NK-92 (cell line): ENCODE data around the gene DNAJC6.

ENCODE experiments used
- DNase-seq: peaks from one replicate; lab custom pipeline; 2025; ENCODE audit not compliant: unreplicated experiment; lab: John Stamatoyannopoulos, UW

The DNAJC6 gene

DNA sequence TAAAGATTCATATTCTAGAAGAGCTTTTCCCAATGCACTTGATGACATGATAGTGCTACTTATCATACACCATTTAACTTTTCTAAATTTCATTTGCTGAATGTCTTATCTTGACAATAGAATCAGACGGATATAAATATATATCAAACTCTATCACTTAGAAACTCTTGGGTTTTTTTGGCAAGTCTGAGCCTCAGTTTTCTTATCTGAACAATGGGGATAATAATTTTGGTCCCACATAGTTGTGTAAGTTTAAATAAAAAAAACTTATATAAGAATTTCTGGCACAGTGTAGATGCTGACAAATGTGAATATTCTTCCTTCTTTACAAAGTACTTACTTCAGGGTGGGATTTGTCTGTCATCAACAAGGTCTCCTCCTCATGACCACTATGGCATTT is 89.7 kb downstream of the DNAJC6 start:
- no peak for DNase-seq

GRCh38 chr1:65401612-65402011 is 92.3 kb downstream of the DNAJC6 start:
- DNase-seq = no peak

- no peak for DNase-seq
These were observed 95.6 kb downstream of the DNAJC6 start for GRCh38 chr1:65404941-65405340.

- DNase-seq = no peak
These were observed 98.5 kb downstream of the DNAJC6 start for GRCh38 chr1:65407877-65408276.

GRCh38 chr1:65409314-65409713 is 100.0 kb downstream of the DNAJC6 start:
- DNase-seq = no peak

DNA sequence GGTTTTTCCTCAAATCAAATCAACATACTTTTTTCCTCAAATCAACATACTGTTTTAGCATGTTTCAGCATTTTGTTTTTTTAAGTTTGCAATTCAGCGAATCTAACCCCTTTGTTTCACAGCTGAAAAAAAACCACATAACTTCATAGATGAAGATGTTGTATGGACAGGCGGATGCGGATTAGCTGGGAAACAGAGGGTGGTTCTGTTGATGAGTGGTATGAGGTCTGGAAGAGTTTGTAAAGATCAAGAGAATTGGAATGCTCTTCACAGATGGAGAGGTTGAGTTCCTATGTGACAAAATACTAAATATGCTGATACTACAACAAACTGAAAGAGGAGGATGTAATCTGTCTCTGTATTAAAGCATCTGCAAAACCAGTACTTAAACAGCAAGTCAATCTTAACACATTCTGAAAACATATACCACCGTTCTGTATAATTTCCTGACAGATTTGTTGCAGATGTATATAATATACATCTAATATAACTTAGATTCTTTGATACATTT is 100.5 kb downstream of the DNAJC6 start:
- no peak for DNase-seq

GRCh38 chr1:65412256-65412983 is 103.1 kb downstream of the DNAJC6 start:
- no peak for DNase-seq

- no peak for DNase-seq
These were observed 103.6 kb downstream of the DNAJC6 start for GRCh38 chr1:65412984-65413375.

GRCh38 chr1:65414538-65414937 is 105.2 kb downstream of the DNAJC6 start:
- no peak for DNase-seq

- DNase-seq = no peak
These were observed 107.4 kb downstream of the DNAJC6 start for GRCh38 chr1:65416767-65417166.

DNA sequence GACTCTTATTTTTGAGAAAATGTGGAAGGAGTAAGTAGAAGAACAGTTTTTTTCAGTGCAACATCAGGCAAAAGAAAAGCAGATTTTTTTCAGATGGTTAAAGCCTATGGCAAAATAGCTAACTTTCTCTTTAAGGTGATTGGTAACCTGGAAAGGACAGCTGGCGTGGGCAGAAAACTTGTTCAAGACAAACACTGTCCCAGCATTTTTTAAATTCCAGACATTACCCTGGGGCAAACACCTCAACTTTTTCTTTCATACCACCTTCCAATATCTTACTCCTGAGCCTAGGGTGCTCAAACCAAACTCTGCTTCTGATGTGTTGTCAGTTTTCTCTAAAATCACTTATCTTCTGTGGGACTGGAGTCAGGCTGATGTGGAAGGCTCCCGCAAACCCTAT is 108.4 kb downstream of the DNAJC6 start:
- DNase-seq = no peak

- no peak for DNase-seq
These were observed 109.3 kb downstream of the DNAJC6 start for GRCh38 chr1:65418522-65419185.

- peak; percentile 95 for DNase-seq
These were observed 110.6 kb downstream of the DNAJC6 start for GRCh38 chr1:65419681-65420589.

- no peak for DNase-seq
These were observed 111.4 kb downstream of the DNAJC6 start, which contains the start of the genes LEPR and LEPROT for GRCh38 chr1:65420590-65421350. Gene LEPR, plus strand, starts transcription at chr1:65420668. Its CDS starts 144,898 bp downstream, at chr1:65565566. Gene LEPROT, plus strand, starts transcription at chr1:65420668. Its CDS starts 57 bp downstream, at chr1:65420725.

DNA sequence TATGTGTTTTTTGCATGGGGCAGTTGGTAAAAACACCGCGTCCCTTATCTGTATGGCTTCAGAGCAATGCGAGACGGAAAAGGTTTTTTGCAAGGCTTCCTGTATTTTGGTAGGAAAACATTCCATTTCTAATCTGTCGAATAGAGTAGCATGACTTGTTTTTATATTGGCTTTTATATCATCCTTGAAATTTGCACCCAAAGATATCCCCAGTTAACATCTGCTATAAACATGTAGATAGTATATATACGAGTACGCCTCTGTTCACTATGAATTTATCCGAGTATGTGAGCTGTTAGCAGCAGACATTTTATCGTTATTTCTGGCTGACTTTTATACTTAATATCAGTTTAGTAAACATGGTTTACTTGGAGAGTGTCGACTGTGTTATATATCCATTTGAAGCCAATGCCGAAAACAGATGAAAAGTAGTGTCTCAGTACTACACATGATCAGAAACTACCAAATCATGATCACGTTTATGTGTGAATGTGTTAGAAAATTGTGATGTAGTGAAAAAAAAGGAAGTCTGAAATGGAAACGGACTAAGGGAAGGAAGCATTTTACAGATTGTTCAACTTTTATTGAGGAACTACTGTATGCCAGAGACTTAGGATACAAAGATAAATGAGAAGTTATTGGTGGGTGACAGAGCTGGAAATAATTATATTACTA is 112.1 kb downstream of the DNAJC6 start:
- DNase-seq = no peak

DNA sequence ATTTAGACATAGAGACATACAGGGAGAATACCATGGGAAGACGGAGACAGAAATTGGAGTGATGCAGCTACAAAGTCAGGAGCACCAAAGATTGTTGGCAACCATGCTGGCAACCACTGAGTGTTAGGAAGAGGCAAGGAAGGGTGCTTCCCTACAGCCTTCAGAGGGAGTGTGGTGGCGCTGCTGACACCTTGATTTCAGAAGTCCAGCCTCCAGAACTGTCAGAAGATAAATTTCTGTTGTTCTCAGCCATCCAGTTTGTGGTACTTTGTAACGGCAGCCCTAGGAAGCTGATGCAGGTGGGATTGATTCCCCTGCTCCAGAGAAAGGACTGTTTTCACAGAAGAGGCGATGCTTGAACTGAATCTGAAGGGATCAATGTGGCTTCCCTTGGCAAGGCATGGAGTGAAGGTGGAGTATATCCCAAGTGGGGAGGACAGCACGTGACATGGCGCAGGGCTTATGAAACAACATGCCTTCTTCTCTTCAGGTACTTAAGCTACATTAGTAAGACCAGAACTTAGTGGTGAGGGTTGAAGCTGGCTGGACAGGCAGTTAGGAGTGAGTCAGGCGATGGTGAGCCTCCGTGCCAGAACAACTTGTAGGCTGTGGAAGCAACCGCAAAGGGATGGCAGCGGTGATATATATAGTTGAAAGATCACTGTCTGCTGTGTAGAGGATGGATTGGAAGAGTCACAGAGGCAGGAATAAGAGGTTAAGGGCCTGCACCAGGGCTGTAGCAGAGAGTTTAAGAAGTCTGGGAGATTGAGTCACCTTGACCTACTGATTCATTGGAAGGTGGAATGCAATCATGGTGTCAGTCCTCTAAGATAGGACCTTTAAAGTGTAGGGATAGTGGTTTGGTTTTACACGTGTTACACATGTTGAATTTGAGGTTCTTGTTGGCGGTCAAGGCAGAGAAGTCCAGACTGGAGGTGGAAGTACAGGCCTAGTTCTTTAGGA is 113.2 kb downstream of the DNAJC6 start:
- DNase-seq = no peak

DNA sequence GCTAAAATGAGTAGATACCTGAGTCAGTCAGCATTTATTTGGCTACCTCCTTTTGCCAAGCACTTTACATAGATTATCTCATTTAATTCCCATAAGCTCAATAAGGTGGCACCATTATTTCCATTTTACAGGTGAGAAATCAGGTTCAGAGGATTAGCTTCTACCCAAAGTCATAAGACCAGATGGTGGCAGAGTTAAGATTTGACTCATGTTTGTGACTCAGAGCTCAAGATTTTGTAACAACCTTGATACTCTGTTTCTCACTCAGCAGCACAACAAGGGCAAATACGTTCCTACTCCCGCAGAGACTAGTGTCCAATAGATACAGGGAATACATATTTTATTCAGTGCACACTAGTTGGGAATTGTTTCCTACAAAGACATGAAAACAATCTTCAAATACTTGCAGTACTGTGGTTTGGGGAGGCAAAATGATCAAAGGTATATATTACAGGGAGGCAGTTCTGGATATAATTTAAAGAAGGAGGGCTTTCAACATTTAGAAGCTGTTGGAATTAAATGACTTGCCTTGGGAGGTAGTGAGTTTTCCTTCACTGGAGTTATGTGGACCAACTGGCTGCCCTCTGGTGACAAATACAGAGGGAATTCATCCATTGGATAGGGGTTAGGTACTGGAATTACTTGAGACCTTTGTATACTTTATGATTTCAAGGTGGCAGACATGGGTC is 114.7 kb downstream of the DNAJC6 start:
- DNase-seq = no peak

DNA sequence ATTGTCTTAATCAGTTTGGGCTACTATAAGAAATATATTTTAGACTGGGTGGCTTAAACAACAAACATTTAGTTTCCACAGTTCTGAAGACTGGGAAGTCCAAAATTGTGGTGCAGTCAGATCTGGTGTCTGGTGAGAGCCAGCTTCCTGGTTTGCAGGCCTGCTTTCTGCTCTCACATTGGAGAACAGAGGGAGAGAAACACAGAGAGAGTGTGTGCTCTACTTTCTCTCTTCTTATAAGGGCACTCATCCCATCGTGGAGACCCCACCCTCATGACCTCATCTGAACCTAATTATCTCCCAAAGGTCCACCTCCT is 115.2 kb downstream of the DNAJC6 start:
- no peak for DNase-seq
